Erythroblast (primary cell): ENCODE measurements around the gene CETN2.

Experiments
- GATA1 ChIP-seq: IDR thresholded peaks from 2 replicates; pipeline ENCODE4 v1.6.1; 2011; ENCODE audit warnings: low read depth, mild to moderate bottlenecking, control low read depth, low read length, moderate library complexity
- POLR2A ChIP-seq: IDR thresholded peaks from 2 replicates; pipeline ENCODE4 v1.6.1; 2011; ENCODE audit warnings: mild to moderate bottlenecking, low read length

DNA sequence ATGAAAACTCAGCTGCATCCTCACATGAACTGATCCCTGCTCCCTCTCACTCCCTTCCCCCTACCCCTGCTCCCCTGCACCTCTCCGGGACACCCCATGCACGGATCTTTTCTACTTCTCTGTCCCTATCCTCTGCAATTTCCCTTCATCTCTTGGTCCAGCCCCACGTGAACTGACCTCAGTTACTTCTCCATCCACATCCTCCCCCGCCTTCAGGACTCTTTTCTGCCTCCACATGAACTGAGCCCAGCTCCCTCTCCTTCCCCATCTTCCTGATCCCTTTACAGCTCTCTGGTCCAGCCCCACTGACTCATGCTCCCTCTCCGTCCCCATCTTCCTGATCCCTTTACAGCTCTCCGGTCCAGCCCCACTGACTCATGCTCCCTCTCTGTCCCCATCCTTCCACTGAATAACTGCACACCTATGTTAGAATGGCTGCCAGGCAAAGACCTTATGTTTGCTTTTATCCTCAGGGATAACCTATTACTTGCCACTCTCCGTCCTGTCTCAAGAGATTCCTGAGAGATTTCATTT, 5.6 kb downstream of the CETN2 start:
- TF ChIP-seq POLR2A (no peak), GATA1 (no peak)
